ENCODE data around the gene KIAA1614.

KIAA1614 gene

GRCh38 chr1:180935326-180936109, 22.8 kb downstream of the KIAA1614 start:
- no peak for DNase-seq (ENCODE audit: low read depth)
- no peak overlapping the region for H3K4me3 ChIP-seq (ENCODE audit: low read depth, low read length)
- TF ChIP-seq MYC (IDR thresholded peaks at IDR 0.05; ENCODE audit: low read depth, low read length) (no peak), CTCF (IDR thresholded peaks at IDR 0.05; ENCODE audit: low read depth, low read length) (no peak), MAX (IDR thresholded peaks at IDR 0.05; ENCODE audit: low read depth, low read length) (no peak), POLR2A (IDR thresholded peaks at IDR 0.05; ENCODE audit: extremely low read depth, insufficient read length) (no peak)

GRCh38 chr1:180936110-180937011, 23.7 kb downstream of the KIAA1614 start:
- DNase-seq (ENCODE audit: low read depth), result no peak
- no peak overlapping the region for H3K4me3 ChIP-seq (ENCODE audit: low read depth, low read length)
- TF ChIP-seq MYC (IDR thresholded peaks at IDR 0.05; ENCODE audit: low read depth, low read length) (no peak), MAX (IDR thresholded peaks at IDR 0.05; ENCODE audit: low read depth, low read length) (no peak), CTCF (IDR thresholded peaks at IDR 0.05; ENCODE audit: low read depth, low read length) (no peak), POLR2A (IDR thresholded peaks at IDR 0.05; ENCODE audit: extremely low read depth, insufficient read length) (no peak)

GRCh38 chr1:180937012-180937372, 24.3 kb downstream of the KIAA1614 start:
- no peak for DNase-seq (ENCODE audit: low read depth)
- TF ChIP-seq POLR2A (IDR thresholded peaks at IDR 0.05; ENCODE audit: extremely low read depth, insufficient read length), result no peak
- TF ChIP-seq CTCF (IDR thresholded peaks at IDR 0.05; ENCODE audit: low read depth, low read length), result no peak
- no peak for TF ChIP-seq MAX (IDR thresholded peaks at IDR 0.05; ENCODE audit: low read depth, low read length)
- TF ChIP-seq MYC (IDR thresholded peaks at IDR 0.05; ENCODE audit: low read depth, low read length), result no peak
- no peak overlapping the region for H3K4me3 ChIP-seq (ENCODE audit: low read depth, low read length)

GRCh38 chr1:180937624-180938225, 25.0 kb downstream of the KIAA1614 start:
- no peak for DNase-seq (ENCODE audit: low read depth)
- TF ChIP-seq MYC (IDR thresholded peaks at IDR 0.05; ENCODE audit: low read depth, low read length), result no peak
- H3K4me3 ChIP-seq (ENCODE audit: low read depth, low read length), result no peak overlapping the region

GRCh38 chr1:180939073-180939710, 26.5 kb downstream of the KIAA1614 start:
- TF ChIP-seq MAX (IDR thresholded peaks at IDR 0.05; ENCODE audit: low read depth, low read length) (no peak), CTCF (IDR thresholded peaks at IDR 0.05; ENCODE audit: low read depth, low read length) (no peak), POLR2A (IDR thresholded peaks at IDR 0.05; ENCODE audit: extremely low read depth, insufficient read length) (no peak), MYC (IDR thresholded peaks at IDR 0.05; ENCODE audit: low read depth, low read length) (no peak)

More at GRCh38 chr1:180939073-180939710, 26.5 kb downstream of the KIAA1614 start:
- DNase-seq (ENCODE audit: low read depth), result no peak
- no peak overlapping the region for H3K4me3 ChIP-seq (ENCODE audit: low read depth, low read length)

Measured in NB4 (cell line).